H9 (cell line): ENCODE results near the gene TIMELESS. TPM values are rescaled to one million over a fixed set of nuclear protein-coding genes. Genes with fewer than 3 reads are reported as not detected.

Source experiments
- DNase-seq: peaks from one replicate; pipeline ENCODE4 v3.0.0-alpha.2; 2017
- H2AFZ ChIP-seq: one replicate; pipeline ENCODE4 v1.6.1; 2013; ENCODE audit warnings: mild to moderate bottlenecking, low read length, control low read depth, moderate library complexity
- H2AK5ac ChIP-seq: 2 replicates; pipeline ENCODE4 v1.6.1; 2013; ENCODE audit warnings: low read length, control low read depth, mixed read lengths; ENCODE audit not compliant: insufficient read length
- H2BK120ac ChIP-seq: one replicate; pipeline ENCODE4 v1.6.1; 2013; ENCODE audit warnings: low read depth, mild to moderate bottlenecking, low read length, control low read depth, inconsistent platforms; ENCODE audit not compliant: poor library complexity, severe bottlenecking
- H2BK12ac ChIP-seq: 2 replicates; pipeline ENCODE4 v1.6.1; 2013; ENCODE audit warnings: low read length, control low read depth, mixed read lengths, low read depth; ENCODE audit not compliant: insufficient read length
- H2BK15ac ChIP-seq: 2 replicates; pipeline ENCODE4 v1.6.1; 2013; ENCODE audit warnings: low read depth, low read length, control low read depth
- H2BK20ac ChIP-seq: one replicate; pipeline ENCODE4 v1.6.1; 2013; ENCODE audit warnings: low read depth, mild to moderate bottlenecking, low read length, control low read depth, inconsistent platforms; ENCODE audit not compliant: poor library complexity, severe bottlenecking
- H2BK5ac ChIP-seq: 2 replicates; pipeline ENCODE4 v1.6.1; 2013; ENCODE audit warnings: low read length, control low read depth, mixed read lengths; ENCODE audit not compliant: insufficient read length
- H3K14ac ChIP-seq: 2 replicates; pipeline ENCODE4 v1.6.1; 2013; ENCODE audit warnings: low read length, control low read depth; ENCODE audit not compliant: insufficient read depth
- H3K18ac ChIP-seq: 2 replicates; pipeline ENCODE4 v1.6.1; 2013; ENCODE audit warnings: low read depth, mild to moderate bottlenecking, mixed read lengths, low read length, control low read depth; ENCODE audit not compliant: insufficient read length
- H3K23ac ChIP-seq: 2 replicates; pipeline ENCODE4 v1.6.1; 2013; ENCODE audit warnings: low read length, control low read depth, mixed read lengths, low read depth; ENCODE audit not compliant: insufficient read length
- H3K23me2 ChIP-seq: 2 replicates; pipeline ENCODE4 v1.6.1; 2013; ENCODE audit warnings: low read depth, mild to moderate bottlenecking, mixed read lengths, low read length, control low read depth; ENCODE audit not compliant: insufficient read length, poor library complexity, severe bottlenecking
- H3K27ac ChIP-seq: 2 replicates; pipeline ENCODE4 v1.5.1; 2013; ENCODE audit warnings: low read length, control low read depth, mixed read lengths, low read depth; ENCODE audit not compliant: insufficient read length
- H3K27me3 ChIP-seq: 2 replicates; pipeline ENCODE4 v1.6.1; 2013; ENCODE audit warnings: low read length, control low read depth, inconsistent platforms; ENCODE audit not compliant: insufficient read depth
- H3K4ac ChIP-seq: 2 replicates; pipeline ENCODE4 v1.6.1; 2013; ENCODE audit warnings: low read depth, mild to moderate bottlenecking, control low read depth, inconsistent platforms, low read length, moderate library complexity
- H3K4me1 ChIP-seq: 2 replicates; pipeline ENCODE4 v1.6.1; 2013; ENCODE audit warnings: low read length, control low read depth, inconsistent platforms; ENCODE audit not compliant: insufficient read depth
- H3K4me2 ChIP-seq: 2 replicates; pipeline ENCODE4 v1.6.1; 2013; ENCODE audit warnings: low read length, control low read depth, mixed read lengths; ENCODE audit not compliant: insufficient read length, insufficient read depth
- H3K56ac ChIP-seq: 2 replicates; pipeline ENCODE4 v1.6.1; 2013; ENCODE audit warnings: low read depth, mild to moderate bottlenecking, mixed read lengths, low read length, control low read depth; ENCODE audit not compliant: insufficient read length
- H3K79me1 ChIP-seq: 2 replicates; pipeline ENCODE4 v1.6.1; 2013; ENCODE audit warnings: low read depth, mild to moderate bottlenecking, moderate library complexity, low read length, control low read depth, inconsistent platforms; ENCODE audit not compliant: insufficient read depth, poor library complexity, severe bottlenecking
- H3K79me2 ChIP-seq: 2 replicates; pipeline ENCODE4 v1.6.1; 2013; ENCODE audit warnings: low read length, control low read depth, inconsistent platforms; ENCODE audit not compliant: insufficient read depth
- H3K9ac ChIP-seq: 2 replicates; pipeline ENCODE4 v1.6.1; 2013; ENCODE audit warnings: low read length, control low read depth, mixed read lengths; ENCODE audit not compliant: insufficient read length; ENCODE audit errors: extremely low read depth
- H3K9me3 ChIP-seq: one replicate; pipeline ENCODE4 v1.6.1; 2013; ENCODE audit warnings: low read depth, low read length, inconsistent platforms; ENCODE audit not compliant: control insufficient read depth
- H3T11ph ChIP-seq: one replicate; pipeline ENCODE4 v1.6.1; 2013; ENCODE audit warnings: mild to moderate bottlenecking, low read length, control low read depth, inconsistent platforms
- H4K20me1 ChIP-seq: one replicate; pipeline ENCODE4 v1.6.1; 2013; ENCODE audit not compliant: control insufficient read depth, insufficient read length, insufficient read depth
- H4K5ac ChIP-seq: 2 replicates; pipeline ENCODE4 v1.6.1; 2013; ENCODE audit warnings: low read depth, mild to moderate bottlenecking, mixed read lengths, low read length, control low read depth; ENCODE audit not compliant: insufficient read length
- H4K8ac ChIP-seq: replicated peaks from 2 replicates; pipeline ENCODE4 v1.6.1; 2013; ENCODE audit warnings: low read length, control low read depth, mixed read lengths, low read depth; ENCODE audit not compliant: insufficient read length
- H4K91ac ChIP-seq: 2 replicates; pipeline ENCODE4 v1.6.1; 2013; ENCODE audit warnings: low read depth, mild to moderate bottlenecking, moderate library complexity, mixed read lengths, low read length, control low read depth; ENCODE audit not compliant: insufficient read length
- H3K27ac Mint-ChIP-seq, 3 experiments: 2 replicates in 2 of 3; 3 replicates in 1 of 3; pipeline ENCODE4 v1.8.0; 2020 to 2021; ENCODE audit warnings: mixed read lengths in 3 of 3, mild to moderate bottlenecking in 1 of 3, moderate library complexity in 1 of 3
- H3K27me3 Mint-ChIP-seq: 2 replicates; pipeline ENCODE4 v1.8.0; 2021; ENCODE audit warnings: low read depth, mild to moderate bottlenecking, moderate library complexity, mixed read lengths
- H3K36me3 Mint-ChIP-seq, 3 experiments: 2 replicates in 2 of 3; 3 replicates in 1 of 3; pipeline ENCODE4 v1.8.0; 2020 to 2021; ENCODE audit warnings: low read depth in 3 of 3, mixed read lengths in 3 of 3; ENCODE audit not compliant: insufficient read depth in 1 of 3
- H3K4me1 Mint-ChIP-seq, 2 experiments: 2 replicates each; pipeline ENCODE4 v1.8.0; 2020; ENCODE audit warnings: mixed read lengths in 2 of 2
- H3K4me3 Mint-ChIP-seq, 2 experiments: 2 replicates in 1 of 2; 3 replicates in 1 of 2; pipeline ENCODE4 v1.8.0; 2020 to 2021; ENCODE audit warnings: mild to moderate bottlenecking in 2 of 2, mixed read lengths in 2 of 2, moderate library complexity in 1 of 2
- H3K9me3 Mint-ChIP-seq, 2 experiments: 2 replicates in 1 of 2; 3 replicates in 1 of 2; pipeline ENCODE4 v1.8.0; 2020; ENCODE audit warnings: mild to moderate bottlenecking in 2 of 2, mixed read lengths in 2 of 2, moderate library complexity in 1 of 2
- CTCF ChIP-seq: fragments of 200-600 bp; sonication (generic); conservative IDR thresholded peaks from 3 replicates; pipeline ENCODE4 v1.8.0; 2021; ENCODE audit warnings: antibody characterized with exemption, mild to moderate bottlenecking
- WGBS: extraction: QIAGEN DNeasy Blood & Tissue Kit; methylation state at CpG from one replicate; pipeline ENCODE4 v1.1.7; 2013; ENCODE audit warnings: missing lambda C conversion rate, low lambda C conversion rate, mixed read lengths; ENCODE audit not compliant: insufficient read length; ENCODE audit errors: extremely low coverage; 5-methylcytosine and 5-hydroxymethylcytosine counted together
- total RNA-seq: library from RNA; stranded (reverse); gene quantifications from 2 replicates; pipeline ENCODE4 v1.2.1, GENCODE V29; 2021

Gene TIMELESS
- total RNA-seq, 1 experiment from 2014 or later: 68.0 TPM

DNA sequence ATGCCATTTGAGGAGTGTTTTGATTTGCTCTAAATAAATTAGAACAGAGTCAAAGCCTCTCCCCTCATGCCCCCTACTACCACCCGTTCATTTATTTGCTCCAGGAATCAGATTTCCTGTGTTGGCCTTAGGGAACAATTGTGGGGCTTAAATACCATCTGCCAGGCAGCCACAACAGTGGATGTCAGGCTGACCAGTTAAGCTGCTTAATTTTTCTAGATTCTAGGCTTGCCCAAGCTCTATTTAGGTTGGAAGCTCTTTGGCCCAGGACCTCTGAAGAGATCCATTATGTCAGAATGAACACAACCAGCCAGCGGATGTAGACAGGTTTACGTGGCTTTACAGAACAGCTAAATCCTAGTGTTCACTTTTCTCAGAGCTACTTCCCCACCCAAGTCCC lies 1.0 kb upstream of the TIMELESS start:
- Histone ChIP-seq H2BK15ac (no peak overlapping the region), H2BK20ac (no peak overlapping the region), H2BK5ac (no peak overlapping the region), H3K56ac (no peak overlapping the region), H4K8ac (no peak overlapping the region), H3K27me3 (no peaks in the 10 kb centered on the region), H2AFZ (no peak overlapping the region), H3K23ac (no peak overlapping the region), H3K79me1 (no peaks in the 10 kb centered on the region), H2AK5ac (no peak overlapping the region), H3K4me1 (peaks cover 4% of the 10 kb centered on the region; the same call in 1 of the 2 replicates), H3K79me2 (no peaks in the 10 kb centered on the region), H4K91ac (no peak overlapping the region), H2BK120ac (no peak overlapping the region), H3K9me3 (no peaks in the 10 kb centered on the region), H3K4ac (no peak overlapping the region), H3K23me2 (peaks cover 3% of the 10 kb centered on the region), H3K27ac (no peak overlapping the region), H4K20me1 (no peaks in the 10 kb centered on the region), H3K18ac (no peak overlapping the region), H3K9ac (no peak overlapping the region), H3K14ac (no peak overlapping the region), H4K5ac (no peak overlapping the region), H2BK12ac (no peak overlapping the region), H3K4me2 (no peak overlapping the region), H3T11ph (no peak overlapping the region)
- no CpG with 5 or more reads among the region's 3 CpGs for WGBS
- H3K9me3 Mint-ChIP-seq: peaks cover 0 to 6% of the 10 kb centered on the region in 2 experiments; a peak in 3 of 5 replicates
- peaks cover 6% of the 10 kb centered on the region for H3K27me3 Mint-ChIP-seq
- H3K4me1 Mint-ChIP-seq: peaks cover 40 to 45% of the 10 kb centered on the region in 2 experiments
- no peak overlapping the region for H3K4me3 Mint-ChIP-seq
- DNase-seq: no peak
- H3K27ac Mint-ChIP-seq: no peak overlapping the region
- TF ChIP-seq CTCF: no peak
- H3K36me3 Mint-ChIP-seq: peaks cover 10 to 20% (median 14%) of the 10 kb centered on the region in 3 experiments
